ENCODE data around the gene BIN1.

BIN1 gene

DNA sequence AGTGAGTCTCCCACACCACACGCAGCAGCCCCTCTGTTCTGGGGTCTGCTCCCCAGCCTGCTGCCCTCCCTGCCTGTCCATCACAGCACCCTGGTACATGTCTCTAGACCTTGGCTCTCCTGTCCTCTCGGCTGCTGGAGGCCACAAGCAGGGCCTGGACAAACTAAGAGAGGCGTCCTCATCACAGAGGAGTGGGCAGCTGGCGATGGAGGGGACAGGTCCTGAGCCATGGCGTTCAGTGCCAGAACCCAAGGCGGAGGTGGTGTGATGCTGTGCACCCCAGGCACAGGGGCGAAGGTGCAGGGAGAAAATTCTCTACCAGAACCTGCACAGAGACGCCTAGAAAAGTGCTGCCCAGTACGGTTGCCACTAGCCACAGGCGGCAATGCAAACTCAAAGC, 47.4 kb downstream of the BIN1 start:
- in situ Hi-C loops (cut with MboI; ENCODE audit: low sequenced_read_pairs) = no loop called here

- in situ Hi-C loops (cut with MboI; ENCODE audit: low sequenced_read_pairs) = no loop called here
These were observed 48.1 kb downstream of the BIN1 start for GRCh38 chr2:127058954-127059252.

DNA sequence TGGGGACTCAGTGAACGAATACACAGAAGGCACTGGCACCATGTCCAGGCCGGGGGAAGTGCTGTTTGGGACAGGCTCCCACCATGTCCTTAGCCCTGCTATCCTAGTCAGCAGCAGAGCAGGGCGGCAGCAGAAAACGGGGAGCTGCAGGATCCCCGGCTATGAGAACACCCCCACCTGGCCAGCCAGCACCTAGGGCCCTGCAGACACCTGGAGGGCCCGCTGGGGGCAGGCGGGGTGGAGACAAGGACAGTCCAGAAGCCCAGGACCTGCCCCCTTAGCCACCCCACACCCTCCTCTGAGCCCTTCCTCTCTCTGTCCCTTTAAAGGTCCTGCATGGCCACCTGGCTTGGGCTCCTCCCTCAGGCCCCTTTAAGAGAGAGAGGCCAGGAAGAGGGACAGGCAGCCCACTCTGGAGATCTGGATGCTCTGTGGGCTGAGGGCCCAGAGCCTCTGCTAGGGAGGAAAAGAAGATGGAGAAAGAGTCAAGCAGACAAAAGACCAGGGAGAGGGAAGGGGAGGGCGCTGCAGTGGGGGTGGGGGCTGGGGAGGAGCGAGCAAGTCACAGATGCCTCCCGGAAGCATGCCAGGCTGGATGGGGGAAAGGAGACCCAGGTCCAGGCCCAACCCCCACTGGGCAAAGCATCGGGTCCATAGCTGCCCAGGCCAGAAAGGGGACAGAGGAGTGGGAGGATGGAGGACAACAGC, 48.6 kb downstream of the BIN1 start:
- in situ Hi-C loops (cut with MboI; ENCODE audit: low sequenced_read_pairs) = no loop called here

DNA sequence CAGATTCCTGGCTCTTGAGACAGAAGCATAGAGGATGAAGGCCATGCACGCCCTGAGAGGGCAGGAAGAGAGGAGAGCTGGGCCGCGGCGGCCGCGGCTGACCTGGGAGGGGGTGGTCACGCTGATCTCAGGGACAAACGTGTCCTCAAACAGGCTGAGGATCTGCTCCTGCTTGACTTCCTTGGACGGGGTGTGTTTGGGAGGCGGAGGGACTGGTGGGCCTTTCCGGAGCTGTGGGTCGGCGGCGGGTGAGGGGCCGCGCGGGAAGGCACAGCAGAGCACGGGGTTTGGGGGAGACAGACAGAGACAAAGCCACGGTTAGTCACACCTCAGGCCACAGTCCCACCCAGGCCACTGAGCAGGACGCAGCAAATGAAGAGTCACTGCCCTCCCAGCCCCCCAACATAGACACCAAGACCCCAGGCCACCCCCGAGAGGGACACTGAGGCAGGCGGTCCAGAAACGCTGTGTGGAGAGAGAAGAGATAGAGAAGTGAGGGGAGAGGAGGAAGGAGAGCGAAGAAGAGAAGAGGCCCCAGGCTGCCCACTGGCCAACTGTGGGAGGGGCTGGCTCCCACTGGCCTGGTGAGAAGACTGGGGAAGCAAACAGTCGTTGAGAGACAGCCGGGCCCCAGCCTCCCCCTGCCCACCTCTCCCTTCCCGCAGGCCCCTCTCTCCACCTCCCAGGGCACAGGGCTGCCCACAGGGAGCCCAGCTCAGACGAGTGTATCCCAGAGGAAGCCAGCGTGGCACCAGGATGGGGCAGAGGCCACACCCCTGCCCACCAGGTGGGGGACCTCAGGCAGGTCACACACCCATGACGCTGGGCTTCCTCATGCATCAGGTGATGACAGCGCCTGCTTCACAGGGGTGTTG, 49.3 kb downstream of the BIN1 start:
- in situ Hi-C loops (cut with MboI; ENCODE audit: low sequenced_read_pairs) = no loop called here

- in situ Hi-C loops (cut with MboI; ENCODE audit: low sequenced_read_pairs) = no loop called here
These were observed 50.2 kb downstream of the BIN1 start for GRCh38 chr2:127056631-127057370.

DNA sequence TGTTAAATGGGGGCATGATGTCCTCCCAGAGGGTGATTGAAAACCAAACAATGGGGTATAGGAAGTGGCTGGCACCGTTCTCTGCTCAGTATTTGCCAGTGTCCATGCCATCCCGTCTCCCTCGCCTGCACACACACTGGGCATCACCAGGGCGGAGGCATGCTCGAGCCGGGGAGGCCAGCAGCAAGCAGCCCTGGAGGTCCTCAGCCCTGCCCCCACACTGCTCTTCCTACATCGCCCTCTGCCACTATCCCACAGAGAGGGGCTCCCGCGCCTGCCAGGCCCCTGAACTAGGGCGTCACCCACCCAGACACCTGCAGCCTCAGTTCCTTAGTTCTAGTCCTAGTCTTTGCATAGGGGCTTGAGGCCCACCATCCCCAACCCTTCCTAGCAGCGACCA, 50.9 kb downstream of the BIN1 start:
- in situ Hi-C loops (cut with MboI; ENCODE audit: low sequenced_read_pairs) = no loop called here

DNA sequence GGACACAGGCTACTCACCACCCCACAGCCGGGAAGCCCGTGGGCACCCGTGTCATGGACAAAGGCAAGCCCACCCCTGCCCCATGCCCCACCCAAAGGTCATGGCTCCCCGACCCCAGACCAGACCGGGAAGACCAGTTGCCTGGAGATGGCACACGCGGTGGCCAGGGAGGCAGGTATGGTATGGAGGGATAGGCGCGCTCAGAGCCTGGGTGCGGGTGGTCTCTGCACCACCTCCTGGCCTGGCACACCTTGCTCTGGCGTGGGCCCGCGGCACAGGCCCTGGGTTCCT, 51.2 kb downstream of the BIN1 start:
- in situ Hi-C loops (cut with MboI; ENCODE audit: low sequenced_read_pairs) = no loop called here

GRCh38 chr2:127054996-127055785, 51.8 kb downstream of the BIN1 start:
- in situ Hi-C loops (cut with MboI; ENCODE audit: low sequenced_read_pairs) = no loop called here

GRCh38 chr2:127054604-127054930, 52.4 kb downstream of the BIN1 start:
- in situ Hi-C loops (cut with MboI; ENCODE audit: low sequenced_read_pairs) = no loop called here

- in situ Hi-C loops (cut with MboI; ENCODE audit: low sequenced_read_pairs) = no loop called here
These were observed 53.0 kb downstream of the BIN1 start for GRCh38 chr2:127053731-127054603.

DNA sequence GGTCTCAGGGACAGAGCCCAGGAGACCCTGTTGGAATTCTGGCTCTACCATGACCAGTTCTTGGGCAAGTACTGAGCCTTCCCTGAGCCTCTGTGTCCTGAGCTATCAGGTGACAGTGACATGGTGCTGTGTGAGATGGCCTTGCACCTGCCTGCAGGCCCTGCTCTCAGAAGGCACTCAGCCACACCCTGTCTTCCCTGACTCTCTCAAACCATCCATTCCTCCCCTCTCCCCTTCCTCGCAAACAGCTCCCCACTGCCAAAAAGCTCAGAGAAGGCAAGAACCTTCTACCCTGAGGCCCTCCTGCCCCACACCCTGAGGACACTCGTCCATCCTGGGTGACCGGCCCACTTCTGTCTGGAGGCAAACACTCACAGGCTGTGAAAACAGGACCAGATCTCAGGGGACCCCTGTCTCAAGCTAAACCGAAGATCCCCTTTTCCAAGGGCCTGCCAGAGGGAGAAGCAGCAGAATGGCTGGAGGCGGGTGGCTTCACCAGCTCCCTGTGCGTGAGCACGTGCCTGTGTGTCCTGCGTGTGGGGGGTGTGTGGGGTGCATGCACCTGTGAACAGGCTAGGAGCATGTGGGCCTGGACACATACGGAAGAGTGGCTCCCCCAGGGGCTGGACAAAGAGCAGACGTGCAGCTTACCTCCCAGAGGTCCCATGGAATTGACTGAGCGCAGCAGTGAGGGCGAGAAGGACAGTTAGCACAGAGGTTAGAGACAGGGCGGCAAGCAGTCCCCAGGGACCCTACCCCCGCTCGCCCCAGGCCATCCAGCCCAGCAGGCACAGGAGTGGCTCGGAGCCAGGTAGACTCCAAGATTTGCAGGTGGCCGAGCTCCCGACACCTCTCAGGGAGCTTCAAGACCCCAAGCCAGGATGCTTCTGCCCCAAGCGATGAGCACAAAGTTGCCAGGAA, 53.9 kb downstream of the BIN1 start:
- in situ Hi-C loops (cut with MboI; ENCODE audit: low sequenced_read_pairs) = no loop called here

DNA sequence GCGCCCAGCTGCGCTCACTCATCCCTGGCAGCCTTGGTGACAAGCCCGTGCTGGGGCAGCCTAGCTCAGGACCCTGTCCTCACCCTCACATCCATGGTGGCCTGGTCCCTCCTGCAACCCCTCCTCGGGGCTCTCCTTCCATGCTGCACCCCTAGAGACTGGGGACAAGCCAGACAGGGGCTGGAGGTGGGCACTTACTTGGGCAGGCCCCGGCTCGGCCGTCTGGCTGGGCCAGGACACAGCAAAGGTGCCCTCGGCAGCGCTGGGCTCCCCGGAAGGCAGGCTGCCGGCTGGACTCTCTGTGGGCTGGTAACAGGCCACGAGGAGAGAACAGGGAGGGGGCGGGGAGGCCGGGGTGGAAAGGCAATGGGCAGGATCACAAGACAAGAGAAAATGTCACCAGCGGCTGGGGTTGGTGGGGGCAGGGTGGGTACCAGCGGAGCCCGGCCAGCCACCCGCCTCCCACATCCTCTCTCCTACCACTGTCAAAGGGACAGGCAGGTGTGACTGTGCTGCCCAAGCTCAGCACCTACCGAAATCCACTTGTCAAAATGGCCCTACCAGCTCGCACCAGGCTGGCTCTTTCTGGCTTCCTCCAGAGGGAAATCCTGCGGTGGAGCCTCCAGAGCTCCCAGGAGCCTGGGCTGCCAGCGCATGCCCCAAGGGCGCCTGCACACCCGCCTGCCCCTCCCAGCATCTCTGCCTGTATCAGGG, 54.7 kb downstream of the BIN1 start:
- in situ Hi-C loops (cut with MboI; ENCODE audit: low sequenced_read_pairs) = no loop called here

- in situ Hi-C loops (cut with MboI; ENCODE audit: low sequenced_read_pairs) = no loop called here
These were observed 55.6 kb downstream of the BIN1 start for GRCh38 chr2:127051116-127052056.

DNA sequence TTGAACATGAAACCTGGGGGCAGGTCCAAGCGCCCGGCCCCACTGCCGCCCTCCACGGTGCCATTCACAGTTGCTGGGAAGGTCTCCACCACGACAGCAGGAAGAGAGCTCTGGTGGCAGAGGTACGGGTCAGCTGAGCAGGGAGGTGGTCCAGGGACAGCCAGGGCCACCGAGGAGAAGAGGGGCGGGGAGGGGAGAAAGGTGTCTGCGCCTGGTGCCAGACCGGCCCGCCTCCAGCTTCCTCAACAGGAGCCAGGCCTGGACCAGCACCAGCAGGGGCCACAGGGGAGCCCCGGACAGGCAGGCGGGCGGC, 56.2 kb downstream of the BIN1 start:
- in situ Hi-C loops (cut with MboI; ENCODE audit: low sequenced_read_pairs) = no loop called here

DNA sequence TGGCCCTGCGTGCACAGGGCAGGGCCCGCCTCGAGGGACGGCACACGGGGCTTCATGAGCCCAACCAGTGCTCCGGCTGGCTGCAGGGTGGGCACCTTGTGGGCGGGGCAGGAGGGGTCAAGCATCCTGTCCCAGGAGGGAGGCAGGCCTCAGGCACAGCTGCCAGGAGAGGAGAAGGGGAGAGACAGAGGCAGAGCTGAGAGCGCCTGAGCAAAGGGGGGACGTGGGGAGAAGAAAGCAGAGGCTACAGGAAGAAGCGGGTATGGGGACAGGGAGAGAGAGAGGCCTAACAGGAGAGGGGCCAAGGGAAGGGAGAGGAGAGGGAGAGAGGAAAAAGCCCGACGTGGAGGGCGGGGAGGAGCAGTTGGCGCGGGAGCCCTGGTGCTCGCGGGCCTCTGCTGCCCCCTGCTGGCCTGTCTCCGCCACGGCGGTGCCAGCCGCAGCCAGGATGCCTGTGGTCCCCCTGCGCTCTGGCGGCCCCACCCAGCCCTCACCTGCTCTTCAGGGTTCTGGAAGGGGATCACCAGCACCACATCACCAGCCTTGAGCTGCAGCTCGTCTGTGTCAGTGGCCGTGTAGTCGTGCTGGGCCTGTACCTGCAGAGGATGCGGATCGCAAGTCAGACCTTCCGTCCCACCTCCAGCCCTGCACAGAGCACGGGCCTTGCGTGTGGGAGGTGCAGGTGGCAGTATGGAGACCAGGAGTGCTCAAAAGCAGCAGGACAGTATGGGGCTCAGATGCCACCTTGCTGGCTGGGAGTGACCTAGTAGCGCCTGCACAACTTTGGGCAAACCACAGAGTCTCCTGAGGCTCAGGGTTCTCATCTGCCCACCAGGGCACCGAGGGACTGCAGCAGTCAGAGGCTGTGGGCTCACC, 56.8 kb downstream of the BIN1 start:
- in situ Hi-C loops (cut with MboI; ENCODE audit: low sequenced_read_pairs) = no loop called here

DNA sequence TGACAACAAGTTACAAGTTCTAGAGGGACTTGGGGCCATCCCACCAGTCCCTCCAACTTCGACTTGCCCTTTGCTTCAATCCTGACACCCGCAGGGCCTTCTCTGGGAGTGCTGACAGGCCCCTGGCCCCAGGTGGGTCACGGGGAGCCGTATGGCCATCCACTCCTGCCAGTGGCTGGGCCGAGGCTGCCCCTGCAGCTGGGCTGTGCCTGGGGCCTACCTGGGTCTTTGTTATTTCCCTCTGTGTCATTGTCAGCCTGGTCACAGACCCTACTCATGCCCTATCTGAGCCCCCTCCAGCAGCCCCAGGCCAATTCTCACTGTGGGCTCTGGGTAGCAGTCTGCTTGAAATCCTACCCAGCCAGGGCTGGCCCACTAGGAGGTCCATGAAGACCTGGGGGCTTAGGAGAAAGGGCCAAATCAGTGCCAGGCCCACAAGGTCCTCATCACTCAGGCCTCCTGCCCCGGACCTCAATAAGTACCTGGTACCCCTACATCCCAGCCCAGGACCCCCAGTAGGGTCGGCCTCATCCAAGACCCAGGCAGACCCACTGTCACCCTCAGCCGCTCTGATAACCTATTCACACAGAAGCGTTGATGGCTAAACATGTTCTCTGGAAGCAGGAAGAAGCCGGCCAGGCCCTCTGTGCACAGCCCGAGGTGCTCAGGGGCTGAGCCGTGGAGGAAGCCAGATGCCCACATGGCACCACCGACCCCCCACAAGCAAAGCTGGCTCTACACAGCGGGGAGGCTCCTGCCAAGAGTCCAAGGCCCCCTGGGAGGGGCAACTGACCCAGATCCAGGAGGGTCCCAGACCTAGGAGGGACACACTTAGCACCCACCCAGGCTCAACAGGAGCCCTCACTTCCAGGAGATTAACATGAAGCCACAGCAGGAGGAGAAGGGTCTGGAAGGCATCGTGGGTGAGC, 57.7 kb downstream of the BIN1 start:
- in situ Hi-C loops (cut with MboI; ENCODE audit: low sequenced_read_pairs) = no loop called here

All from HL-60/S4 (cell line).